MG63 (cell line): ENCODE measurements around the gene XCL1. TPM values are rescaled to one million over a fixed set of nuclear protein-coding genes. Genes with fewer than 3 reads are reported as not detected.
A peak's percentile ranks its signal among the peaks of the same experiment; 100 is the strongest.
"Not testable (repeated sequence)": the region's sequence is repeated elsewhere in the genome, so short reads cannot be mapped to it uniquely, and the experiment has no call there.

Experiments used
- DNase-seq: peaks from one replicate; pipeline ENCODE4 v3.0.0-alpha.2; 2020
- H3K27me3 ChIP-seq: fragments of 250-450 bp; sonication (Bioruptor Pico); 2 replicates; pipeline ENCODE4 v1.5.1; 2020; ENCODE audit warnings: mild to moderate bottlenecking, moderate library complexity
- H3K36me3 ChIP-seq: fragments of 250-450 bp; sonication (Bioruptor Pico); 2 replicates; pipeline ENCODE4 v1.5.1; 2020; ENCODE audit warnings: mild to moderate bottlenecking, moderate library complexity
- H3K4me3 ChIP-seq: fragments of 250-450 bp; sonication (Bioruptor Pico); 2 replicates; pipeline ENCODE4 v1.5.1; 2020; ENCODE audit warnings: mild to moderate bottlenecking, moderate library complexity
- H3K9me3 ChIP-seq: fragments of 250-450 bp; sonication (Bioruptor Pico); 2 replicates; pipeline ENCODE4 v1.5.1; 2020; ENCODE audit warnings: mild to moderate bottlenecking, moderate library complexity
- total RNA-seq: library from RNA; depleted of rRNA; stranded (reverse); fragments of >200 nt; shearing (Covaris generic); gene quantifications from 2 replicates; pipeline ENCODE4 v1.2.3, GENCODE V29; 2014; ENCODE audit warnings: low replicate concordance

Gene XCL1
- total RNA-seq, 1 experiment from 2014 or later = not detected

GRCh38 chr1:168589167-168589566 lies 12.8 kb downstream of the XCL1 start:
- Histone ChIP-seq H3K9me3 (no peaks in the 10 kb centered on the region), H3K27me3 (peaks cover 8% of the 10 kb centered on the region; the same call in 1 of the 2 replicates), H3K36me3 (no peaks in the 10 kb centered on the region), H3K4me3 (no peak overlapping the region)
- no peak for DNase-seq

- H3K9me3 ChIP-seq = no peaks in the 10 kb centered on the region
- DNase-seq = no peak
- no peaks in the 10 kb centered on the region for H3K36me3 ChIP-seq
- peaks cover 8% of the 10 kb centered on the region; the same call in 1 of the 2 replicates for H3K27me3 ChIP-seq
- H3K4me3 ChIP-seq = no peak overlapping the region
Measured at GRCh38 chr1:168591066-168591465, 14.7 kb downstream of the XCL1 start.

GRCh38 chr1:168591641-168592250 lies 15.3 kb downstream of the XCL1 start:
- peaks cover 8% of the 10 kb centered on the region; the same call in 1 of the 2 replicates for H3K27me3 ChIP-seq
- no peak overlapping the region for H3K4me3 ChIP-seq
- no peaks in the 10 kb centered on the region for H3K36me3 ChIP-seq
- peaks cover 2% of the 10 kb centered on the region; the same call in 1 of the 2 replicates for H3K9me3 ChIP-seq
- no peak for DNase-seq

- H3K36me3 ChIP-seq, H3K4me3 ChIP-seq, H3K27me3 ChIP-seq, H3K9me3 ChIP-seq, DNase-seq: not testable (repeated sequence)
Measured at GRCh38 chr1:168595403-168595802, 19.0 kb downstream of the XCL1 start.

GRCh38 chr1:168598125-168598524 lies 21.7 kb downstream of the XCL1 start:
- Histone ChIP-seq H3K36me3 (no peaks in the 10 kb centered on the region), H3K9me3 (peaks cover 2% of the 10 kb centered on the region; the same call in 1 of the 2 replicates), H3K4me3 (no peak overlapping the region), H3K27me3 (peaks cover 13% of the 10 kb centered on the region)
- no peak for DNase-seq

GRCh38 chr1:168598892-168599291 lies 22.5 kb downstream of the XCL1 start:
- Histone ChIP-seq H3K9me3 (peaks cover 2% of the 10 kb centered on the region; the same call in 1 of the 2 replicates), H3K4me3 (no peak overlapping the region), H3K36me3 (no peaks in the 10 kb centered on the region), H3K27me3 (peaks cover 8% of the 10 kb centered on the region)
- no peak for DNase-seq

- Histone ChIP-seq H3K4me3 (no peak overlapping the region), H3K27me3 (peaks cover 8% of the 10 kb centered on the region), H3K36me3 (no peaks in the 10 kb centered on the region), H3K9me3 (peaks cover 2% of the 10 kb centered on the region; the same call in 1 of the 2 replicates)
- DNase-seq = no peak
Measured at GRCh38 chr1:168599641-168600040, 23.2 kb downstream of the XCL1 start.

GRCh38 chr1:168601051-168601450 lies 24.6 kb downstream of the XCL1 start:
- H3K4me3 ChIP-seq = no peak overlapping the region
- peaks cover 2% of the 10 kb centered on the region; the same call in 1 of the 2 replicates for H3K9me3 ChIP-seq
- peaks cover 11% of the 10 kb centered on the region for H3K27me3 ChIP-seq
- no peaks in the 10 kb centered on the region for H3K36me3 ChIP-seq
- DNase-seq = no peak

- peak; percentile 60 for DNase-seq
- Histone ChIP-seq H3K9me3 (no peaks in the 10 kb centered on the region), H3K27me3 (peaks cover 9% of the 10 kb centered on the region), H3K36me3 (no peaks in the 10 kb centered on the region), H3K4me3 (no peak overlapping the region)
Measured at GRCh38 chr1:168603501-168604110, 27.2 kb downstream of the XCL1 start.

- DNase-seq = no peak
- H3K36me3 ChIP-seq = no peaks in the 10 kb centered on the region
- no peaks in the 10 kb centered on the region for H3K9me3 ChIP-seq
Measured at GRCh38 chr1:168605443-168605842, 29.0 kb downstream of the XCL1 start.

GRCh38 chr1:168606096-168606495 lies 29.7 kb downstream of the XCL1 start:
- no peaks in the 10 kb centered on the region for H3K36me3 ChIP-seq
- DNase-seq = no peak
- H3K27me3 ChIP-seq = peaks cover 9% of the 10 kb centered on the region; the same call in 1 of the 2 replicates
- no peaks in the 10 kb centered on the region for H3K9me3 ChIP-seq
- no peak overlapping the region for H3K4me3 ChIP-seq

More at GRCh38 chr1:168605443-168605842, 29.0 kb downstream of the XCL1 start:
- Histone ChIP-seq H3K27me3 (peaks cover 9% of the 10 kb centered on the region; the same call in 1 of the 2 replicates), H3K4me3 (no peak overlapping the region)

GRCh38 chr1:168607872-168608428 lies 31.5 kb downstream of the XCL1 start:
- Histone ChIP-seq H3K4me3 (no peak overlapping the region), H3K9me3 (no peaks in the 10 kb centered on the region), H3K27me3 (peaks cover 3% of the 10 kb centered on the region; the same call in 1 of the 2 replicates), H3K36me3 (no peaks in the 10 kb centered on the region)
- DNase-seq = no peak

- Histone ChIP-seq H3K27me3 (peaks cover 3% of the 10 kb centered on the region; the same call in 1 of the 2 replicates), H3K4me3 (no peak overlapping the region)
Measured at GRCh38 chr1:168608796-168609715, 32.7 kb downstream of the XCL1 start.

GRCh38 chr1:168609741-168610510 lies 33.5 kb downstream of the XCL1 start:
- no peaks in the 10 kb centered on the region for H3K36me3 ChIP-seq
- no peak for DNase-seq
- H3K27me3 ChIP-seq = peaks cover 3% of the 10 kb centered on the region; the same call in 1 of the 2 replicates
- H3K9me3 ChIP-seq = no peaks in the 10 kb centered on the region
- no peak overlapping the region for H3K4me3 ChIP-seq

More at GRCh38 chr1:168608796-168609715, 32.7 kb downstream of the XCL1 start:
- no peaks in the 10 kb centered on the region for H3K9me3 ChIP-seq
- no peaks in the 10 kb centered on the region for H3K36me3 ChIP-seq
- DNase-seq = peak; percentile 20

GRCh38 chr1:168613038-168613451 lies 36.6 kb downstream of the XCL1 start:
- Histone ChIP-seq H3K36me3 (no peaks in the 10 kb centered on the region), H3K27me3 (0 out of 2 replicates have a peak, but pooled peaks cover 2% of the 10 kb centered on the region), H3K4me3 (no peak overlapping the region), H3K9me3 (no peaks in the 10 kb centered on the region)
- DNase-seq = no peak
